ENCODE measurements around the gene ADGRA1.

- TF ChIP-seq POLR2AphosphoS5 (IDR thresholded peaks at IDR 0.05) (no peak), CTCF (IDR thresholded peaks at IDR 0.05) (no peak), EP300 (IDR thresholded peaks at IDR 0.05) (no peak)
These were observed 54.9 kb downstream of the ADGRA1 start for GRCh38 chr10:133142523-133143199.
